Right kidney (tissue), 1 donor: ENCODE data around the gene CADM1.

Experiments
- DNase-seq: peaks from one replicate; pipeline ENCODE4 v3.0.0-alpha.2; 2016

The CADM1 gene

DNA sequence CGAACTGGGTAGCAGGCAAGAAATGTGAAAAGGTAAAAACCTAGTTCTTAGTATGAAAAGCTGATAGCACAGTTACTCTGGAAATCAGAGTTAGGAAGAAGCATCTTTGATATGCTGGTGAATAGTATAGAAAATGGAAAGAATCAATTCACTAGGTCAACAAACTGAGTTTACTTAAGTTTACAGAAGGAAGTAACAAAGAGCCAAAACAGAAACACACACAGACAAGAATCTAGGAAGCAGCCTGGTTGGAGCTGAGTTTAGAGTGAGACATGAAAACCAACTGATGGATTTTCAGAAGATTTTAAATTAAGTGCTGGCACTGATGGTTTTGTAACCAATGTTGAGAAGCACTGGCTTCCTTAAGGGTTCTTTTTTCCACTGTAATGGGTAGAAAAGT lies 296.3 kb downstream of the CADM1 start:
- no peak for DNase-seq

DNA sequence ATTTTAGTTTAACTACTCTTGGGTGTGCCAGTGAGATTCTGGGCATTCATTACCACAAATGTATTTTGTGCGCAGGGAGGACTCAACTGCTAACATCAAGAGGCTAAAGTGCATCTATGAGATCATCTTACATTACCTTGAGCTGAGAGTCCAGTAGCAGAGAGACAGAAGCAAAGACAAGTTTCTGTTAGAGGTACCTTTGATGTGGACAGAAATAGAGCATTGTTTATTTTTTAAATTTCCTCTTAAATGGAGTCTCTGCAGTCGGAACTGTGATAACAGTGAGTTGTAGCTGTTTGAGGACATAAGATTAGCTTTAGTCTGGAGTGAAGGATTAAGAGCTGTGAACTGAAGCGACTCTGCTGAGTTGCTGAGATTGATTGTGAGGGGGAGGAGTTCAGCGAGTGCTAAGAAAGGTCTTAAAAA lies 297.0 kb downstream of the CADM1 start:
- DNase-seq: no peak

DNA sequence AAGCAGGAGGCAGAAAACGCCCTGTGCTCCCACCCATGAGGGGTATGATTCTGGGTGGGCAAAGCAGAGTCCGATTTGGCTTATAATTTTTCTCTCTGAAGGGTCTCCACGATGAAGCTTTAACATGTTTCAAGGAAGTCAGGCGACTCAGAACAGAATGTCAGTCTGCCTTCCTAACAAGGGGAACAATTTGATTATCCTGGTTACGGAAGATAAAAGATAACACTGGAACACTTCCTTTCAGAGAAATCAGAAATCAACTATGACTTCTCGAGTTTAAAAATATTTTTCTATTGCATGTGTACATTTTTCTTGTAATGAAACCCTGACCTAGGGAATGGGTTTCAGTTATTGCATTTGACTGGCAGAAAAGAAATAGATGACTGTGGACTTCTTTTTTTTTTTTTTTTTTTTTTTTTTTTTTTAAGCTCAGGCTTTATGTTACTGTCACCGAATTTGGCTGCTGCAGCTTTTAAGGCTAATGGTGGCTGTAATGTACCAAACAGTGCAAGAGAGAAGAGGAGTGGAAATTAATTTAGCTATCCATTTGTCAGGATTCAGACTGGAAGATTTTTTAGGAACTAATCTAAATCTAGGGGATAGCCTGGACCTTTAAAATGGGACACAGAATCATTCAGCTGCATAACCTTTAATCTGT lies 297.7 kb downstream of the CADM1 start:
- no peak for DNase-seq

DNA sequence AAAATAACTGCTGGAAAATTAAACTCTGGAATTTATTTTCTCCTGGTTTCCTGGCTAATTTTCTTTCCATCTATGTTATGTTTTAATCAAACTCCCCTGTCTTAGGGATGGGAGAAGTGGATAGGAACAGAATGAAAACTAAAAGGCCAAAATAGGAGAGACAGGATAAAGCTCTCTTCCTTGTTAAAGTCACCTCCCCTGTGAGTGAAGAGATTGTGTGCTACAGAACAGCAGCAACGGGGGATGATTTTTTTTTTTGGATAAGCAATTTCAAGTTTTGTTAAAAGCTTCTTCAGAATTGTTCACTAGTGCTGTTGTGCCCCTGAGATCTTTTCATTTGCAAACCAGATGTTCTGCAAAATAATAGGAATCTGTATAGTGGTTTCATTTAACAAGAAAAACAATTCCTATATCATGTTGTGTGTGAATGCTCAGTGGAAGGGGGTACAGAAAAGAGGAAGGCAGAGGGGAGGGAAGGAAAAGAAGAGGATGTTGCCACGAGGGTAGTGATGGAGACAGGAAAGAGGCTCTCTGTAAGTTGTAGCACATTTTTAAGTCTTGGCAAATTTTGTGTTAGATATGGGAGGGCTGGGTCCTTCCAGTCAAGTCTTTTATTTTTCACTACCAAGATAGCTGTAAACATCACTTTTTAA lies 301.2 kb downstream of the CADM1 start:
- DNase-seq: no peak

DNA sequence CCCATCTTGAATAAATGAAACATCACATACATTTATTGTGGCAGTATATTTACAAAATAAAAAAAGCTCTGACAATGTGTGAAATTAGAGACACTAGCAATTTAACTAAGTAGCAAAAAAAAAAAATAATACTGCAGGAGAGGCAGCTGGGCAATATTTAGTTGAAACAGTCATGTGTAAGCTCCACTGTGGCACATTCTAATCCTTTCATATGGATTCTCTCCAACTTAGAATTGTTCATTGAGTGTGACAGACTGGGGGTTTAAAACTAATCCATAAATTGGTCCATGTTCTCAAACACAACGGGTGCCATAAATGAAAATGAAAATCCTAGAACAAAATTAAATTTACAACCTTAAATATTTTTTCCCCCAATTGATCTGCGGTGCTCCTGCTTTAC lies 302.1 kb downstream of the CADM1 start:
- no peak for DNase-seq

DNA sequence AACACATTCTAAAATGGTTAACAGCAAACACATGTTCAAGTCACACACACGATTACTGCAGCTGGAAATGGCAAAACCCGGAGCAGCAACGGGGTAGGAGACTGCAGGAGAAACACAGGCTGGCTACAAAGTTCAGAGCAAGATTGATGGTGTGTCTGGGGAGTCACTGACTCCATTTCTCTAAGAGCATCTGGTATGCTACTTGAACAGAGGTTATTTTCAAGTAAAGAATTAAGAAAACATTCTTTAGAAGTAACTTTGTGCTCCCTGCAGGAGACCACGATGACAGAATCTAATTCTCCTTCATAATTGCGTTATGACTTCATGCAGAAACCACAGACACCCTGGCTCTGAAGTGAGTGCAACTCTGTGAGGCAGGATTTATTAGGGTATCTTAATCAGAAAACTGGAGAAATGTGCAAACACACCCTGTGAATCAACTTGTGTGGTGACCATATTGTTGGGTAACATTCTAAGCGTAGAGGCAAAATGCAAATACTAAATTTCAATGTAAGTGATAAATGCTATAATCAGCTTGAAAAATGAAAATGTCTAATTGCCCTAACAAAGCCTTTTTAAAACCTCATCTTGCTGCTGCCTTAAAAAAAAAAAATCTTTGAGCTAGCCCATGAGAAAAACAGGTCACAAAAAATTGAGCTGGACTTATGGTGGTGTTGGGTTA lies 303.0 kb downstream of the CADM1 start:
- no peak for DNase-seq

DNA sequence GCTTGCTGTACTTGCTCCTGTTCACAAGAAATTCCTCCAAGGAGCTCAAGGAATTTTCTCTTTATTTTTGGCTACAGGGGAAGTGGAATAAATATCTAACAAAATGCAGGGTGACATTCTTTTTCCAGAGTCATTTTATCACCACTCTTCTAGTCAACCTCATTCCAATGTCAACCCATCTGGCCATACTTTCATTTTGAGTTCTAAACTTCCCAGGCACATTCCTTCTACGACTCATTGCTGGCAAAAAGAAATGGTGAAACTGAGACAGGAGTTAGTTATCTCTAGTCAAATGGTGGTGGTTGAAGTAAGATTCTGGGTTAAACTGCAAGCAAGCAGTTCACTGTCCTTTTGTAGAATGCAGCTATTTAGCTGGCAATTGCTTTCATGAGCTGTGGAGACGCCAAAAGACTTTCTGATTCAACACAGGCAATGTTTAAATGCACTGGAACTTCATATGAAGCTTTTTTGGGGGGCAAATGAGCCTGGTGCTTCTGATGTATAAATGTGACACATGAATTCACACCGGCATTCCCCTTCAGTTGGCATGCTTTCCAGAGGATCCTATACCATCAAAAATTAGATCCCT lies 304.6 kb downstream of the CADM1 start:
- DNase-seq: no peak

DNA sequence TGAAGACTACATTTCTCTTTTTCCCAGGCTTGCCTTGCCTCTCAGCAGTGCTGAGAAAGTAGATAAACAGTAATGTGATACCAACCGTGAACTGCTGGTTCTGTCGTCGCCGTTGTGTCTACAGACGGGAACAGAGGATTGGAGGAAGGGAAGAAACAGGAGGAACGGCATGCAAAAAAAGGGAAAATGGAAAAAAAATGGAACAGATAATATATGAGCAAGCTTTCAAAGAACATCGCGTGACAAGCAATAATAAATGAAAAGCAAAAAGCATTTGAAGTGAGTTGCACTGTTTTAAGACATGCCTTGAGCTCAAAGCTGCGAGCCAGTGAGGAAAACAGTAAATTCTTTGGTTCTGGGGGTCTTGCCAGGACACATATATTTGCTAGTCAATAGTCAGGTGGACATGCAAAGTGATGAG lies 305.9 kb downstream of the CADM1 start:
- DNase-seq: peak; percentile 66

DNA sequence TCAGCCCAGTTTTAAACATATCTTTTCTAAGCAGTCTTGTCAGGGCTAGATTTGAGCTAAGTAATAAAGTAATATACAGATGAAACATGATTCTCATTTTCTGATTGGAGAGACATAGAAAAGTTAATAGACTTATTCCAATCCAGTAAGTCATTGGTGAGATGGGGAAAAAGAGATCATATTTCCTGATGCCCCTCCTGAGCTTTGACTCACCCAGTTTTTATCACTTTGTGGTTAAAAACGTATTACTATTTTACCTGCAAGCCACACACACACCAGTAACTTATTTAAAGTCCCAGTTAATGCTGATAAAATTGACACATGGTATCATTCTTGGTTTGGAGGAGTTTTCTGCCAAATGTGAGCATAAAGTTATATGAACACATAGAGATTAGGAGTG lies 306.8 kb downstream of the CADM1 start:
- no peak for DNase-seq

DNA sequence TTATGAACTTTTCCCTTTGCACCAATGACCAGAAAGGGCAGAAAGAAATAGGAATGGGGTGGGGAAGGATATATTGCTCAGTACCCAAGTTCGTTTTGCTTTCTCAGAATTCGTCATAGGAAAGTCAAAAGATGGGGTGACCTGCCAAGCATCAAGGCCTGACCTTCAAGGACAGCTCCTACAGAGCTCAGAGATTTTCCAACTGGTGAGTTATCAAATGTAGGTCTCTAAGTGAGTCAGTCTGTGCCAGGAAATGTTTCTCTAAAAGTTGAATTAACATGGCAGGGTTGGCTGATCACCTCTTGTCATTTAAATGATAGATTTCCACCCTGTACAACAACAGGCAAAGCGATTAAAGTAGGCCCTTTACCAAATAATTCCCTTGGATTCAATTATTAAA lies 307.2 kb downstream of the CADM1 start:
- DNase-seq: no peak

DNA sequence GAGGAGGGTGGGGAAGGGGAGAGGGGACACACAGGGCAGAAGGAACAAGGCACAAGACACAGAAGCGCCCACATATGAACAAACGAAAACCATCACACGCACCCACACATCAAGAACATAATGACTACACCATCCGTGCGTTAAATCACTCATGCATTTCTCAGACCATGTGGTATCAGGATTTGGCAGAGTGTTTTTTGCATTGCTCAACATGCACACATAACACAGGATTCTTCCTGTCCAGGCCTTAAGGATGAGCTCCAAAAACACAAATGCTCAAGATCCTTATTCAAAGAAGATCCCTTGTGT lies 309.5 kb downstream of the CADM1 start:
- DNase-seq: no peak

DNA sequence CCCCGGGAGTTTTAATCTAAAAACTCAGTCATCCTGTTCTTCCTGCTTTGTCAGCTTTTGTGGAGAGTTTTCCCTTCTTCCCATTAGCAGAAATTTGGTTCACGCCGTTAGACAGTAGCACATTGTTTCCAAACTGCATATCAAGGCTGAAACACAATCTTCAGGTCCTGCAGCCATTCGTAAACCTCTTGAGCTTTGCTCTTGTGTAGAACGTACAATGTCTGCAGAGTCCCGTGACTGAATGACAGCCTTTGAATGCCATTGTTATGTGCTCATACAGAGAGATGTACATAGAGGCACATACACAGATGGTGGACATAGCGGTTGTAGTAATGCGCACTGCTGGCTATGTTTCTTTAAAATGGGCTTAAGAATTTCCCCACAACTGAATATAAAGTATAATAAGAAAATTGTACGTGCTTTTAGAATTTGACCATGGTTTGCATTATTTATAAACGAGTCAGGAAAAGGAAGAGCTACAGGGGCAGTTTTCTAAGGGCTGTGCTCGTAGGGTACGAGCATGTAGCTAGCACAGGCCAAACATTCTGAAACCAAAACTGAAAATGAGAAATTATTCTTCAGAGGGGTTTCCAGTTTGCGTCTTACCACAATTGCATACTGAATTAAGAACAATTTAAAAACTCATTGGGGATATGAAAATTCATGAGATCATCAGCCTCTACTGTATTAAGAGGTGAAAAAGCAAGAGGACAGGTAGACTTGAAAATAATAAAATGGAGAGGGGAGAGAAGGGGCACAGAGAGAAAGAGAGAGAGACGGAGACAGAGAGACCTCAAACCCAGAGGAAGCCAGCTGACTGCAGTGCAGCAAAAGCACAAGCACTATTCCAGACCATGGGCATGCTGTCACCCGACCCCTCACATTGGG lies 310.1 kb downstream of the CADM1 start:
- DNase-seq: no peak

DNA sequence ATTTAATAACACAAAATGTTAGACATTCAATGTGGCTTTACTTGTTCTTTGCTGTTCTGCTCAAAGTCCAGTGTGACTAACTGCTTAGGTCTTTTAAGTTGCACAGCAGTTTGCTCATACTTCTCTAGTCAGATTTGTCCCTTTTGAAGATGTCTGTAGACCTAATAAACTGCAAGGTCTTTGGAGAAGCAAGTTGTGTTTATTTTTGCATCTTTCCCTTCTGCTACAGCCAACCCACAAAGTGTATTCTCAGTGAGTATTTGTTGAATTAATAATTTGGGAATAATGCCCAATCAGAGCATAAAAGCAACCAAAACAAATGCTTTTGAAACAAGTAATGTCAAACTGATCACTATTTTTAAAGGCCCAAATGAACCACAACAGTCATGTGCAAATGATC lies 312.5 kb downstream of the CADM1 start:
- no peak for DNase-seq

DNA sequence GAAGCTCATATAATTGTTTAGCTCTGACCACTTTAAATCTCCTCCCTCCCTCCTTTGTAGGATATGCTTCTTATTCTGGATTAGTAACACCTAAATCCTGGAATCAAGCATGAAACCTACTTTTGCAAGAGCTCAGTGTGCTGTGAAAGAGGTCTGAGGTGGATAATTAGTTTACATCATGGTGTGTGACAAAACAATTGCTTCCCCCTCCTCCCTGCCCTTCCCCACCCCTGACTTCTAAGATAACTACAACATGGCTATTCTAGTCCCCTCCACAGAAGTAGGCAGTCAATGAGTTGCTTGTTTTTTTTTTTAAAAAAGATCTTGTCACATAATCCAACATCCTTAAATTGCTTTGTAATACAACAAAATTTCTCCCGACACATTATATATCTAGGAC lies 314.0 kb downstream of the CADM1 start:
- no peak for DNase-seq

DNA sequence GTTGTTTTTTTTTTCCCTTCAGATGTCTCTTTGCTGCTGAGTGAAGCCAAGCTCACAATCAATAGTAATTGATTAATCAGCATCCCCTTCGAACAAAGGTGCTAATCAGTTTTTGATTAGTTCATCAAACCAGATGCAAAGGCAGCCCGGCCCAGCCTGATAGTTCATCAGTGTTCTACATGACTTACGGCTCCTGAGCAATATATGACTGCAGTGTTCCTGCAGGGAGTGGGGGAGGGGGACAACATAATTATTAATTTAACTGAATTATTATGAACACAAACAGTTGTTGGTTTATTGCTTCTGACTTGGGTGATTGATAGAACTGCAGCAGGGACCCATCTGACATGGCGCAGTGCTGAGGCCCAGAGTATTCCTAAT lies 315.3 kb downstream of the CADM1 start:
- DNase-seq: no peak

DNA sequence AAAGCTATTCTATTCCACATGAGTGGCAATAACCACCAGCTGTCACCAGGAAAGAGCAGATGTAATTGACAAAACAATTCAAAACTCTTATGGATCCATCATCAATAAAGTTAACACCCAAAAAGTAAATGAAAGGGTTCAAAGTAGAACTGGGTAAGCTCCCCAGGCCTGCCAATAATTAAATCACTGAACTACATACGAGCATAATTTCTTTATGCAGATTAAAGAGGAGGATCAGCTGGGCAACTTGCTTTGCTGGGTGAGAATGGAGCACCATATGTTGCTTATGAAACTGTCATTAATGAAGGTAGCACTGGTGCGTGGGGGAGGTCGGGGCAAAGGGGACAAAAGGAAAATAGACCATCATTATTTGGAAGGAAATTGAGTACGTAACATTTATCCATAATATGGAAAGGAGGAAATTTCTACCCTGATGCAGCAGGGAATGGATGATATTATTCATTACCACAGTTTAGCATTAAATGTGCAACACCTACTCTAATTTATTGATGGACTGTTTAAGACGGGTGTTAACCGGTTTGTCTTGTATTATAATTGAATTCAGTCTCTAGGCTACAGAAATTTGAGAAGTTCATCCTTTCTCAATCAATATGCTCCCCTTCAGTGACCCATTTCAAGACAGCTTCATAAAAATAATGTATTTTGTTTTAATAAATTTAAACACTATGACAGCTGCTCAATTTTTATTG lies 315.9 kb downstream of the CADM1 start:
- no peak for DNase-seq

DNA sequence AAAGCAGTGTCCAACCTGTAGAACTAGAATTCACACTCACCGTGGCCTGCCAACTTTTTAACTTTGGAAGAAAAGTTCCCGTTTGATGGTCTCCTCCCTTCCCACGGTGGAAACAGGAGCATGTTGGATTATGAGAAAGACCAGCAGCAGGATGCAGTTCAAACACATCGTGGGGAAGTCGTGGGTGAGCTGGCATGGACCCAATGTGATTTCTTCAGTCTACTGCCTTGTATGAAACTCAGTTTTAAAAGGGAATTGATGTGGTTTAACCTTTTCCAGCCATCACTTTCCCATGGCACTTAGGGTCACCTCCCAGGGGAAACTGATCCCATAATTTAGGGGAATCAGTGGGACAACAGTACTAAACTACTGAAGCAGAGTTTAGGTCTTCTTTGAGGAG lies 318.3 kb downstream of the CADM1 start:
- no peak for DNase-seq

DNA sequence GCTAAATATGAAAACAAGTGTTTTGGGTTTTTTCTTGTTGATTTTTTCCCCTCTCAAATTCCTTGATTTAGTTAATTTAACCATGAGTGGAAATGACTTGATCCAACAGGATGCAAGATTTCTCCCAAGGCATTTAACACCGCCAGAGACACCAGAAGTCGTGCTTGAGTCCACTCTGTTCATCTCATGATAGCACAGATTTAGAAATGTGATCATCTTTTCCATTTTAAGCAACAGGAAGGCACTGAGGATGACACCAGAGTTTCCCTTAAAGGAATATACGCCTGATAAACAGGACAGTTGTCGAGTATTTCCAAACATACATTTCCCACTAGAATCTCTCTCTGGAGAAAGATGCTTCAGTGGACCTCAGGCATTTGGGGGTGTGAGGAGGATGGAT lies 318.7 kb downstream of the CADM1 start:
- no peak for DNase-seq

DNA sequence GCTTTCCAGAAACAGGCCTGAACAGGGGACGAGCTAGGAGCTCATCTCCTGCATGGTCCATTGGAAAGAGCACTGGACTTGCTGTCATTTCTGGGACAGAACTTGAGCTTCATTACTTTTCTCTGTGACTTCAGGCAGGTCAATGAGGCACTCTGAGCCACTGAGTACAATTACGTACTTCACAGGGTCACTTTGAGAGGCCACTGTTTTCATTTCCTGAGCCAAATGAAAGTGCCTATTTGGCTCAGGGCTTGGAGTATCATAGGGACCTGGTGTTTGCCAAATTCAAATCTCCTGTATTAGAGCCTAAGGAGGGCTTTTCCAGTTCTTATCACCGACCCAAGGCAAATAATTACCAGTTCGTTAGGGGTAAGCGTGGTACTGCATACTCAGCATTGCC lies 319.3 kb downstream of the CADM1 start:
- no peak for DNase-seq

DNA sequence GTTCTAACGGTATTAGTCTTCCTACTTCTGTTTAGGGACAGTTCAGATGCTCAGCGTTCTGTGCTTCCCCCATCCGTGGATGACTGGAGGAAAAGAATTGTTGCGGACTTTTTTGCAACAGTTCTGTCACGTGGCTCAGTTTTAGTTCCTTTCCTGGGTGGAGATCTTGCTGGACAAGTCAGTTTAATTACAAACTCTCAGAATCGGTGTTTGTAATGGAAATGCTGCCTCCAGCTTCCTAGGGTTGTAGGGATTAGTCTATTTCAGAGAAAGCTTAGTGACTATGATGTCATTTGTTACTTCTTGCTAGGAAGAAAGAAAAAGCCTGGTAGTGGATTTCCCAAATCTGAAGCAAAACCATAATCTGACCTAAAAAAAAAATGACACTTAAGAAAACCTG lies 320.4 kb downstream of the CADM1 start:
- DNase-seq: no peak

DNA sequence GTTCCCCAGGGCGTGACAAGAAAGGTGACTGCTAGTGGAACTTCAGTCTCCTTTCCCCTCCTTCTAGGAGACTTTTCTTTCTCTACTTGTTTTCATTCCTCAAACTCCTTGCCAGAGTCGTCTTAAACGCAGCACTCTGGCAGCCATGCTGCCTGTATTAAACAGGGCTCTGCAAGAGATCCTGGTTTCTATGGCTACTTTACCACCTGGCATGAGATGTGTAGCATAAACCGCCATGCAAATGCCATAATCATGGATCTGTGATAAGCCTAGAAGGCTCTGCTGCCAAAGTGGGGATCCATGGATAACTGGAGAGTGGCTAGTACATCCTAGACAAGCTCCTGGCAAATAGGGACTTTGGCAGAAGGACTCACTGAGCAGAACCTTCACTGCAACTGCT lies 321.1 kb downstream of the CADM1 start:
- no peak for DNase-seq
